ENCODE data around the gene SNED1. TPM values are rescaled to one million over a fixed set of nuclear protein-coding genes. Genes with fewer than 3 reads are reported as not detected.

The SNED1 gene
- total and polyA plus RNA-seq, 4 donors, result 0.65 to 18.1 (median 2.8) TPM

DNA sequence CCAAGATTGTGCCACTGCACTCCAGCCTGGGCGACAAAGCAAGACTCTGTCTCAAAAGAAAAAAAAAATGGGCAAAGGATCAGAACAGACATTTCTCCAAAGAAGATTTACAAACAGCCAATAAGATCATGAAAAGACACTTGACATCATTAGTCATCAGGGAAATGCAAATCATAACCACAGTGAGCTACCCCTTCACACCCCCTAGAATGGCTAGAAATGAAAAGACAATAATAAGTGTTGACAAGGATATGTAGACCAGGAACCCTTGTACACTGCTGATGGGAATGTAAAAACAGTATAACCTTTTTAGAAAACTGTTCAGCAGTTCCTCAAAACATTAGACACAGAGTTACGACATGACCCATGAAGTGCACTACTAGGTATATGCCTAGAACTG lies 122.0 kb downstream of the SNED1 start:
- no peak for DNase-seq (ENCODE audit: low spot score)
- Histone ChIP-seq H3K4me1 (ENCODE audit: control insufficient read depth in 4 of 4, insufficient read depth in 4 of 4, low read length in 3 of 4) (peaks cover 0 to 4% (median 2%) of the 10 kb centered on the region in 4 donors), H3K9me3 (ENCODE audit: control insufficient read depth in 4 of 4, low read length in 3 of 4) (no peaks in the 10 kb centered on the region), H3K9ac (ENCODE audit: low read depth in 1 of 2, low read length in 2 of 2) (no peak overlapping the region), H3K4me3 (ENCODE audit: low read depth in 1 of 3, low read length in 3 of 3) (no peak overlapping the region), H3K27ac (ENCODE audit: low read depth in 1 of 2, low read length in 2 of 2) (no peak overlapping the region), H3K27me3 (ENCODE audit: control insufficient read depth in 4 of 4, insufficient read depth in 4 of 4, low read length in 3 of 4) (no peaks in the 10 kb centered on the region), H3K36me3 (ENCODE audit: control insufficient read depth in 4 of 4, insufficient read depth in 3 of 4, low read depth in 1 of 4, low read length in 3 of 4) (no peaks in the 10 kb centered on the region)
- WGBS, result 99% methylated on average over 2 of the region's 2 CpGs
- TF ChIP-seq ATF3 (IDR thresholded peaks at IDR 0.05), result no peak
- no peak for TF ChIP-seq YY1 (IDR thresholded peaks at IDR 0.05)

- Histone ChIP-seq H3K4me3 (ENCODE audit: low read depth in 1 of 3, low read length in 3 of 3) (no peak overlapping the region), H3K9me3 (ENCODE audit: control insufficient read depth in 4 of 4, low read length in 3 of 4) (no peaks in the 10 kb centered on the region), H3K27ac (ENCODE audit: low read depth in 1 of 2, low read length in 2 of 2) (no peak overlapping the region), H3K9ac (ENCODE audit: low read depth in 1 of 2, low read length in 2 of 2) (no peak overlapping the region), H3K36me3 (ENCODE audit: control insufficient read depth in 4 of 4, insufficient read depth in 3 of 4, low read depth in 1 of 4, low read length in 3 of 4) (no peaks in the 10 kb centered on the region), H3K4me1 (ENCODE audit: control insufficient read depth in 4 of 4, insufficient read depth in 4 of 4, low read length in 3 of 4) (peaks cover 0 to 4% (median 2%) of the 10 kb centered on the region in 4 donors), H3K27me3 (ENCODE audit: control insufficient read depth in 4 of 4, insufficient read depth in 4 of 4, low read length in 3 of 4) (no peaks in the 10 kb centered on the region)
- no peak for DNase-seq (ENCODE audit: low spot score)
- 91% methylated on average over 5 of the region's 5 CpGs for WGBS
- TF ChIP-seq REST (IDR thresholded peaks at IDR 0.05), result no peak
These were observed 122.6 kb downstream of the SNED1 start for GRCh38 chr2:241121008-241121407.

GRCh38 chr2:241122376-241123002 lies 124.1 kb downstream of the SNED1 start:
- Histone ChIP-seq H3K27me3 (ENCODE audit: control insufficient read depth in 4 of 4, insufficient read depth in 4 of 4, low read length in 3 of 4) (no peaks in the 10 kb centered on the region), H3K36me3 (ENCODE audit: control insufficient read depth in 4 of 4, insufficient read depth in 3 of 4, low read depth in 1 of 4, low read length in 3 of 4) (no peaks in the 10 kb centered on the region), H3K4me1 (ENCODE audit: control insufficient read depth in 4 of 4, insufficient read depth in 4 of 4, low read length in 3 of 4) (peaks cover 0 to 4% (median 2%) of the 10 kb centered on the region in 4 donors), H3K9ac (ENCODE audit: low read depth in 1 of 2, low read length in 2 of 2) (no peak overlapping the region), H3K9me3 (ENCODE audit: control insufficient read depth in 4 of 4, low read length in 3 of 4) (no peaks in the 10 kb centered on the region), H3K27ac (ENCODE audit: low read depth in 1 of 2, low read length in 2 of 2) (no peak overlapping the region), H3K4me3 (ENCODE audit: low read depth in 1 of 3, low read length in 3 of 3) (no peak overlapping the region)
- DNase-seq (ENCODE audit: low spot score), result no peak
- WGBS, result 98% methylated on average over 19 of the region's 19 CpGs
- TF ChIP-seq EGR1 (IDR thresholded peaks at IDR 0.05; ENCODE audit: low read depth in 2 of 2) (no peak), FOXA1 (IDR thresholded peaks at IDR 0.05) (no peak), HNF4A (conservative IDR thresholded peaks at IDR 0.05) (no peak), RAD21 (IDR thresholded peaks at IDR 0.05) (no peak), CTCF (IDR thresholded peaks at IDR 0.05; ENCODE audit: low read depth, low read length, missing input control) (no peak), FOXA2 (IDR thresholded peaks at IDR 0.05) (no peak), JUND (IDR thresholded peaks at IDR 0.05) (no peak), REST (IDR thresholded peaks at IDR 0.05) (no peak), ZBTB33 (IDR thresholded peaks at IDR 0.05) (no peak), ATF3 (IDR thresholded peaks at IDR 0.05) (no peak), HNF4G (IDR thresholded peaks at IDR 0.05) (no peak)
